Endodermal cell (in vitro differentiated cells): ENCODE measurements around the gene LCAT. TPM values are rescaled to one million over a fixed set of nuclear protein-coding genes. Genes with fewer than 3 reads are reported as not detected.

Experiments used
- DNase-seq: peaks from one replicate; pipeline ENCODE4 v3.0.0-alpha.2; 2017
- H3K27ac ChIP-seq: 2 replicates; pipeline ENCODE4 v1.5.1; 2013; ENCODE audit warnings: mild to moderate bottlenecking, low read depth, low read length, moderate library complexity
- H3K27me3 ChIP-seq: 2 replicates; pipeline ENCODE4 v1.6.1; 2013; ENCODE audit warnings: mild to moderate bottlenecking, low read length, moderate library complexity; ENCODE audit not compliant: insufficient read depth, control insufficient read depth, poor library complexity, severe bottlenecking
- H3K36me3 ChIP-seq: 2 replicates; pipeline ENCODE4 v1.7.0; 2013; ENCODE audit warnings: mild to moderate bottlenecking, low read length, moderate library complexity; ENCODE audit not compliant: control insufficient read depth, insufficient read depth
- H3K4me1 ChIP-seq: one replicate; pipeline ENCODE4 v1.7.0; 2013; ENCODE audit warnings: low read length; ENCODE audit not compliant: control insufficient read depth, insufficient read depth
- H3K4me3 ChIP-seq: 2 replicates; pipeline ENCODE4 v1.5.1; 2013; ENCODE audit warnings: mild to moderate bottlenecking, low read length, moderate library complexity
- H3K9ac ChIP-seq: 2 replicates; pipeline ENCODE4 v1.6.1; 2013; ENCODE audit warnings: mild to moderate bottlenecking, low read length, moderate library complexity; ENCODE audit not compliant: poor library complexity, severe bottlenecking; ENCODE audit errors: extremely low read depth
- H3K9me3 ChIP-seq: 2 replicates; pipeline ENCODE4 v1.6.1; 2013; ENCODE audit warnings: mild to moderate bottlenecking, low read length, moderate library complexity; ENCODE audit not compliant: control insufficient read depth
- H3K27ac Mint-ChIP-seq: 2 replicates; pipeline ENCODE4 v1.8.0; 2020; ENCODE audit warnings: mixed read lengths
- H3K27me3 Mint-ChIP-seq: 2 replicates; pipeline ENCODE4 v1.8.0; 2021; ENCODE audit warnings: mild to moderate bottlenecking, mixed read lengths; ENCODE audit not compliant: insufficient read depth
- H3K36me3 Mint-ChIP-seq: 2 replicates; pipeline ENCODE4 v1.8.0; 2020; ENCODE audit warnings: low read depth, mixed read lengths
- H3K4me1 Mint-ChIP-seq: 2 replicates; pipeline ENCODE4 v1.8.0; 2020; ENCODE audit warnings: mixed read lengths
- H3K4me3 Mint-ChIP-seq: 2 replicates; pipeline ENCODE4 v1.8.0; 2020; ENCODE audit warnings: mild to moderate bottlenecking, moderate library complexity, mixed read lengths
- H3K9me3 Mint-ChIP-seq: 2 replicates; pipeline ENCODE4 v1.8.0; 2020; ENCODE audit warnings: mild to moderate bottlenecking, mixed read lengths
- WGBS, 2 experiments: methylation state at CpG; one replicate each; pipeline versions ENCODE4 v1.1.5 to v1.1.7; 2013; ENCODE audit warnings: missing lambda C conversion rate in 2 of 2, mixed read lengths in 1 of 2; ENCODE audit not compliant: insufficient coverage in 1 of 2, insufficient read length in 1 of 2; 5-methylcytosine and 5-hydroxymethylcytosine counted together
- total RNA-seq, 2 donors: library from RNA; stranded (reverse); fragmentation: NEBNext Ultra II Directional in 1 of 2; extraction: Animal tissue kit (Norgen Biotek cat#: 25700) in 1 of 2; gene quantifications; 2 replicates in 1 of 2; 3 replicates in 1 of 2; pipeline ENCODE4 v1.2.1, GENCODE V29; 2021
- TF ChIP-seq, protein P1 (sequence below): fragments of 200-600 bp; sonication (generic); conservative IDR thresholded peaks from 2 replicates; pipeline ENCODE4 v1.5.0; 2021; ENCODE audit warnings: antibody characterized with exemption, mild to moderate bottlenecking

The LCAT gene
- total RNA-seq, 2 donors from 2014 or later = 8.4 to 14.3 TPM

GRCh38 chr16:67945392-67945933, 1.5 kb upstream of the LCAT start:
- Histone ChIP-seq H3K4me3 (no peak overlapping the region), H3K9ac (no peak overlapping the region), H3K27ac (no peak overlapping the region), H3K4me1 (peaks cover 10% of the 10 kb centered on the region), H3K36me3 (peaks cover 38% of the 10 kb centered on the region), H3K9me3 (no peaks in the 10 kb centered on the region), H3K27me3 (no peaks in the 10 kb centered on the region)
- H3K27me3 Mint-ChIP-seq = no peaks in the 10 kb centered on the region
- H3K9me3 Mint-ChIP-seq = no peaks in the 10 kb centered on the region
- H3K4me3 Mint-ChIP-seq = no peak overlapping the region
- no peak for DNase-seq
- TF ChIP-seq, protein P1, sequence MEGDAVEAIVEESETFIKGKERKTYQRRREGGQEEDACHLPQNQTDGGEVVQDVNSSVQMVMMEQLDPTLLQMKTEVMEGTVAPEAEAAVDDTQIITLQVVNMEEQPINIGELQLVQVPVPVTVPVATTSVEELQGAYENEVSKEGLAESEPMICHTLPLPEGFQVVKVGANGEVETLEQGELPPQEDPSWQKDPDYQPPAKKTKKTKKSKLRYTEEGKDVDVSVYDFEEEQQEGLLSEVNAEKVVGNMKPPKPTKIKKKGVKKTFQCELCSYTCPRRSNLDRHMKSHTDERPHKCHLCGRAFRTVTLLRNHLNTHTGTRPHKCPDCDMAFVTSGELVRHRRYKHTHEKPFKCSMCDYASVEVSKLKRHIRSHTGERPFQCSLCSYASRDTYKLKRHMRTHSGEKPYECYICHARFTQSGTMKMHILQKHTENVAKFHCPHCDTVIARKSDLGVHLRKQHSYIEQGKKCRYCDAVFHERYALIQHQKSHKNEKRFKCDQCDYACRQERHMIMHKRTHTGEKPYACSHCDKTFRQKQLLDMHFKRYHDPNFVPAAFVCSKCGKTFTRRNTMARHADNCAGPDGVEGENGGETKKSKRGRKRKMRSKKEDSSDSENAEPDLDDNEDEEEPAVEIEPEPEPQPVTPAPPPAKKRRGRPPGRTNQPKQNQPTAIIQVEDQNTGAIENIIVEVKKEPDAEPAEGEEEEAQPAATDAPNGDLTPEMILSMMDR = no peak
- no peak overlapping the region for H3K27ac Mint-ChIP-seq
- peaks cover 6% of the 10 kb centered on the region for H3K4me1 Mint-ChIP-seq
- H3K36me3 Mint-ChIP-seq = peaks cover 20% of the 10 kb centered on the region
- WGBS, 2 experiments = 93 to 94% methylated on average over 13 to 24 of the region's 24 CpGs

- H3K4me3 Mint-ChIP-seq = no peak overlapping the region
- no peak for DNase-seq
- no peaks in the 10 kb centered on the region for H3K27me3 ChIP-seq
- no peak overlapping the region for H3K9ac ChIP-seq
- peaks cover 38% of the 10 kb centered on the region for H3K36me3 ChIP-seq
- peaks cover 10% of the 10 kb centered on the region for H3K4me1 ChIP-seq
- TF ChIP-seq, protein P1 = no peak
- peak overlapping the region; percentile 70 for H3K27ac ChIP-seq
- no peaks in the 10 kb centered on the region for H3K9me3 Mint-ChIP-seq
- WGBS, 2 experiments = 94 to 98% methylated on average over 23 to 24 of the region's 24 CpGs
- H3K27ac Mint-ChIP-seq = no peak overlapping the region
- no peak overlapping the region for H3K4me3 ChIP-seq
- H3K36me3 Mint-ChIP-seq = peaks cover 16% of the 10 kb centered on the region
- no peaks in the 10 kb centered on the region for H3K9me3 ChIP-seq
- no peaks in the 10 kb centered on the region for H3K27me3 Mint-ChIP-seq
- peaks cover 6% of the 10 kb centered on the region for H3K4me1 Mint-ChIP-seq
These were observed 921 bp upstream of the LCAT start for GRCh38 chr16:67944690-67945391.

- no peak overlapping the region for H3K4me3 ChIP-seq
- Mint-ChIP-seq H3K27ac (no peak overlapping the region), H3K9me3 (no peaks in the 10 kb centered on the region), H3K4me3 (no peak overlapping the region), H3K27me3 (no peaks in the 10 kb centered on the region), H3K36me3 (peaks cover 13% of the 10 kb centered on the region), H3K4me1 (peaks cover 6% of the 10 kb centered on the region)
- DNase-seq = no peak
- peak overlapping the region; percentile 70 for H3K27ac ChIP-seq
- peaks cover 10% of the 10 kb centered on the region for H3K4me1 ChIP-seq
- H3K9me3 ChIP-seq = no peaks in the 10 kb centered on the region
- no peak overlapping the region for H3K9ac ChIP-seq
- TF ChIP-seq, protein P1 = no peak
- no peaks in the 10 kb centered on the region for H3K27me3 ChIP-seq
- WGBS, 2 experiments = 92% methylated on average over 3 to 6 of the region's 6 CpGs
- H3K36me3 ChIP-seq = peaks cover 38% of the 10 kb centered on the region
These were observed 683 bp downstream of the LCAT start for GRCh38 chr16:67943256-67943618.
